Hepatocyte (in vitro differentiated cells): ENCODE measurements around the gene MCAM.

Experiments used
- CTCF ChIP-seq: fragments of 200-600 bp; sonication (generic); IDR thresholded peaks from 2 replicates; pipeline ENCODE4 v1.5.1; 2016; ENCODE audit warnings: antibody characterized with exemption, mild to moderate bottlenecking; ENCODE audit not compliant: poor library complexity
- EZH2phosphoT487 ChIP-seq: fragments of 200-600 bp; sonication (generic); IDR thresholded peaks from one replicate; pipeline ENCODE4 v1.6.1; 2018; ENCODE audit warnings: antibody characterized with exemption, mild to moderate bottlenecking, low read depth, moderate library complexity; ENCODE audit not compliant: unreplicated experiment, severe bottlenecking

- TF ChIP-seq CTCF (no peak), EZH2phosphoT487 (no peak)
Measured at GRCh38 chr11:119363081-119363850, 46.3 kb upstream of the MCAM start.
